GM18526 (cell line): ENCODE results near the gene MMP23B.

Experiments used
- POLR2A ChIP-seq: IDR thresholded peaks from 3 replicates; pipeline ENCODE4 v1.6.1; 2011; ENCODE audit not compliant: insufficient read length; ENCODE audit errors: extremely low read depth

The MMP23B gene

GRCh38 chr1:1664941-1665814 is 33.2 kb downstream of the MMP23B start:
- TF ChIP-seq POLR2A = no peak

GRCh38 chr1:1665815-1666251 is 33.9 kb downstream of the MMP23B start:
- TF ChIP-seq POLR2A = no peak

GRCh38 chr1:1666526-1666925 is 34.6 kb downstream of the MMP23B start:
- TF ChIP-seq POLR2A = no peak

- no peak for TF ChIP-seq POLR2A
Observed at GRCh38 chr1:1669468-1670440, 37.8 kb downstream of the MMP23B start.

- TF ChIP-seq POLR2A = no peak
Observed at GRCh38 chr1:1670866-1671265, 38.9 kb downstream of the MMP23B start.

GRCh38 chr1:1671365-1672119 is 39.6 kb downstream of the MMP23B start:
- no peak for TF ChIP-seq POLR2A

DNA sequence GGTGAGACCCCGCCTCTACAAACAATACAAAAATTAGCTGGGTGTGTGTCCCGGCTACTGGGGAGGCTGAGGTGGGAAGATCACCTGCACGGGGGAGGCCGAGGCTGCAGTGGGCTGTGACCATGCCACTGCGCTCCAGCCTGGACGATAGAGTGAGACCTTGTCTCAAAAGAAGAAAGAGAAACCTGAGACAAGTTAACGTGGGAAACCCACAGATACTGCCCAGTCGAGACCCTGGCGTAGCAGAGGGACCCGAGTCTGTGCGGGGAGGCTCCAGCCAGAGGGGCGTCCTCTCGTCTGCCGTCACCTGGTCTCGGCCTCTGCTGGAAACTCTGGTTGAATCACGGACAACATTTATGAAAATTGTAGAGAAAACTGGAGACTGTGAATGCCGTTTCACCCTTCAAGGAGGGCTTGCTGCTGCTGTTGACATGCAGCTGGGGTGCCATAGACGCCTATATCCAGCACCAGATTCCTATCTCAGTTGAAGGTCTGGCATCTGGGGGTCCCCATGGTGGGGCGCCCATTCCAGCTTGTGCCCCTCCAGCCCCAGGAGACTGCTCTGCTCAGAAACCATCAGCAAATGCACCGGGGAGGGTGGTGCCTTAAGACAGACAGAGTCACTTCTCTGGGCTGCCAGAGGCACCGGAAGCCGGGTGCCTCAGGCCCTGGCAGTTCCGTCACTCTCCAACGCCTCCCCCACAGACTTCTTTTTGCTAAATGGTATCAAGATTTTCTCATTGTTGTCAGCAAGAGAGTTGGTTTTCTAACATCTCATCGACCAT is 40.4 kb downstream of the MMP23B start:
- TF ChIP-seq POLR2A = no peak

DNA sequence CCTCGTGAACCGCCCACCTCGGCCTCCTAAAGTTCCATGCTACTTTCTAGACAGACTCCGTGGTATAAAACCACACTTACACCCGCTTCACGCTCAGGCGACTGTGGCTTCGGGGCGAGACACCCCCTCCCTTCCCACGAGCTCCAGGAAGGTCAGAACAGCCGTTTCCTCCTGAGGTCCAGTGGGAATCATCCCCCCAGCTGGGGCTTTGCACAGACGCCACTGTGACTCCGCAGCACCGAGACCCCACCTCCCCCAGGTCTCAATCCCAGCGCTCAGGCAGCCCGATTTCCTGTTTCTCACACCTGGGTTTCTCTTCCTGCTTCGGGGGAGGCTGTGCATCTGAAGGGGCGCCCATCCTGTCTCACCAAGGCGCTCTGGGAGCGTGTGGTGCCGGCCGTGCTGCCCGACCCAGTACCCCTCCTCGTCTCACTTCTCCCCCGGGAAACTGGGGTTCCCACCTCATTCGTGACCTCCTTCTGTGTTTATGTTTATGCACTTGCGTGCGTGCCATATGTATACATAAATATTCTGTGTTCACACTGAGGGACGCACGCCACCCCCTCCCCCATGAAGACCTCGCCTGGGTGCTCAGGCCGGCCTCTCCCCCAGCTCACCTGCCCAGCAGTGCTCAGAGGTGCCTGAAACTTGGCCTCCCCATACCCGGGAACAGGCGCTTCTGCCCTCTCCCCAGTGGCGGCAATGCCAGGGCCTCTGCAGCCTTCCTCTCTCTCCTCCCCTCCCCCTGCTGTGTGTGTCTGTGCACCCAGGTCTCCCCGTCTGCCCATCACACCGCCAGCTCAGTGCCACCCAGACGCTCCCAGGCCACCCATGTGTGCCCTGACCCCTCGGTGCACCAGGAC is 46.0 kb downstream of the MMP23B start:
- peak; percentile 60 for TF ChIP-seq POLR2A

DNA sequence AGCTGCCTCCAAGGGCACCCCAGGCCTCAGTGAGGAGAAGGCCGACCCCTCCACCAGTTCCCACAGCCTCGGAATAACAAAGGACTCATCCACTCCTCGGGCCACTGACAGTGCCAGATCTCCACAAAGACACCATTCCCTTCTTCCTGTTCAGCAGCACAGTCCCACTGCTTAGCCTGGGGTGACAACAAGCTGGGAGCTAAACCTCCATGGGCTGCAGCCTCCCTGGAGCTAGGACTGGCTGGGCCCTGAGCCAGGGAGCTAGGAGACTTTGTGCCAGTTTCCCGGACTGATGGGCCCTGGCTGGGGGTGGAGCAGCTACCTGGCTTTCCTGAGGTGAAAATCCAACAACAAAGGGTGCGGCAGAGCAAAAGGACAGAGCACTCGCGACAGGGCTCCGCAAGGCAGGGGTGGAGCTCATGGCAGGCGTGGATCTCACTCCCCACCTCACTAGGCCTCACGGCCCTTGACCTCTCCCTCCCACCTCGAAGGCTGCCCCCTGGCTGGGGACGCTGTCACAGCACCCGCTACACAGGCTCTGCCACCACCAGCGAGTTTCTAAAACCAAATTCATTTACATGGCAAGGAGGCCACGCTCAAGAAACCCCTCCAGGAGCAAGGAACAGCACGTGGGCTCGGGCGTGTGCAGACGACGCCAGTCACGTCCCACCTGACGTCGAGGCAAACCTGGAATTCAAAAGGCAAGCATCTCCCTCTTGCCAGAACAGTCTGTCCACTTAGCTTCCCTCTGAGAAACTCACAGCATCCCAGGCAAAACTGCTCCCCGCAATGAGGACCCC is 46.8 kb downstream of the MMP23B start:
- no peak for TF ChIP-seq POLR2A

GRCh38 chr1:1680031-1680911 is 48.3 kb downstream of the MMP23B start:
- no peak for TF ChIP-seq POLR2A

GRCh38 chr1:1680912-1681273 is 48.9 kb downstream of the MMP23B start:
- no peak for TF ChIP-seq POLR2A
